ENCODE data around the gene KIF16B.

- TF ChIP-seq CTCF (IDR thresholded peaks at IDR 0.05) (no peak), POLR2A (IDR thresholded peaks at IDR 0.05) (no peak)
Observed at GRCh38 chr20:16273812-16274555, 299.3 kb downstream of the KIF16B start.
